ENCODE measurements around the gene PGP.

The PGP gene

GRCh38 chr16:2238150-2238837, 23.7 kb upstream of the PGP start:
- DNase-seq (ENCODE audit: low spot score) = no peak
- CTCF ChIA-PET = interaction anchor here (0.5 kb wide), 1 partner anchor 53 kb away, joined by 3 read pairs; no protein-coding TSS in a partner anchor
- no peak for TF ChIP-seq CTCF (conservative IDR thresholded peaks at IDR 0.05; ENCODE audit: low read depth)
- H3K27ac ChIP-seq = peak overlapping the region; percentile 57
- POLR2A ChIA-PET (ENCODE audit: low non-redundant PET) = interaction anchor here (1.6 kb wide), 1 partner anchor 43 kb away, joined by 3 read pairs; no protein-coding TSS in a partner anchor

- ChIA-PET CTCF (no interaction called here), POLR2A (ENCODE audit: low non-redundant PET) (no interaction called here)
- H3K27ac ChIP-seq = no peak overlapping the region
- no peak for DNase-seq (ENCODE audit: low spot score)
- TF ChIP-seq CTCF (conservative IDR thresholded peaks at IDR 0.05; ENCODE audit: low read depth) = no peak
Measured at GRCh38 chr16:2237493-2238149, 23.0 kb upstream of the PGP start.

GRCh38 chr16:2237102-2237482, 22.5 kb upstream of the PGP start:
- ChIA-PET CTCF (interaction anchor here (0.7 kb wide), 1 partner anchor 88 kb away, joined by 3 read pairs; no protein-coding TSS in a partner anchor), POLR2A (ENCODE audit: low non-redundant PET) (no interaction called here)
- no peak overlapping the region for H3K27ac ChIP-seq
- no peak for DNase-seq (ENCODE audit: low spot score)
- TF ChIP-seq CTCF (conservative IDR thresholded peaks at IDR 0.05; ENCODE audit: low read depth) = no peak

GRCh38 chr16:2236337-2237101, 21.9 kb upstream of the PGP start, which contains the start of gene DNASE1L2:
TSS of gene DNASE1L2 (plus strand) at chr16:2236444. CDS start at chr16:2236817, 373 bp downstream.
- CTCF ChIA-PET = interaction anchor here (0.7 kb wide), 2 partner anchors 15 to 87 kb away, joined by 3 read pairs; no protein-coding TSS in a partner anchor
- no peak for TF ChIP-seq CTCF (conservative IDR thresholded peaks at IDR 0.05; ENCODE audit: low read depth)
- POLR2A ChIA-PET (ENCODE audit: low non-redundant PET) = no interaction called here
- H3K27ac ChIP-seq = peak within 1 kb of the TSS; percentile 26
- DNase-seq (ENCODE audit: low spot score) = peak; percentile 49

GRCh38 chr16:2235695-2236336, 21.2 kb upstream of the PGP start:
- no peak for DNase-seq (ENCODE audit: low spot score)
- H3K27ac ChIP-seq = peak overlapping the region; percentile 26
- ChIA-PET POLR2A (ENCODE audit: low non-redundant PET) (no interaction called here), CTCF (interaction anchor here (0.7 kb wide), 1 partner anchor 16 kb away, joined by 3 read pairs; no protein-coding TSS in a partner anchor)
- TF ChIP-seq CTCF (conservative IDR thresholded peaks at IDR 0.05; ENCODE audit: low read depth) = no peak

GRCh38 chr16:2235234-2235651, 20.6 kb upstream of the PGP start:
- no peak overlapping the region; the same call in 1 of the 2 replicates for H3K27ac ChIP-seq
- CTCF ChIA-PET = no interaction called here
- DNase-seq (ENCODE audit: low spot score) = no peak
- POLR2A ChIA-PET (ENCODE audit: low non-redundant PET) = no interaction called here
- no peak for TF ChIP-seq CTCF (conservative IDR thresholded peaks at IDR 0.05; ENCODE audit: low read depth)
